ENCODE data around the gene LRRC19.

The LRRC19 gene

DNA sequence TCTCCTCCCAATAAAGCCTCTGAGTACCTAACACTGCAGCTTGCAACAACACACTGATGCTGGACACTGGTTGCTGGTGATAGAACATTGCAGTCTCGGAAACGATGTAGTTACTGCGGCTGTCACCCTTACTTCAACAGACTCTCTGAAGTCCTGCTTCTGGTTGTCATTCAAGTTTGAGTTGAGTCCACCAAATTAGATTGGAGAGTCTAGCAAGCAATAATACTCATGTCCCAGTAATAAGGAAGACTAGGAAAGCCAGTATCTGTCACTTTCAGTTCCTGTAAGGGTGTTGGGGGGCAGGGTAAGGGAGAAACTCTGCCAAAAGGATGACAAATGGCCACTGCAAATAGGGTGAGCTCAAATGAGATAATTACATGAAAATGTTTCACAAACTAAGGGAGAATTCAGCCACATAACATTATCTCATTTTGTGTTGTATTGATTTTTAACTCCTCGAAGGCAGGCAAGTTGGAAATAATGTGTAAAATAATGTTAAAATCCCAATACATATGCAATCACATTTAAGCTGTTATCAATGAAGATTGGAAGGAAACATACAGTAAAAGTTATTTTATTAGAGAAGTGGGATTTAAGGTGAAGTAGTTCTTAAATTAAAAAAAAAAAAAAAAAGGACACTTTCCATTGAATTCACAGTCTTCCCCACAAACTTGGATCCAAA, 50.1 kb downstream of the LRRC19 start:
- no peak for FAIRE-seq

GRCh38 chr9:26954050-26954508, 51.4 kb downstream of the LRRC19 start:
- FAIRE-seq, result no peak

DNA sequence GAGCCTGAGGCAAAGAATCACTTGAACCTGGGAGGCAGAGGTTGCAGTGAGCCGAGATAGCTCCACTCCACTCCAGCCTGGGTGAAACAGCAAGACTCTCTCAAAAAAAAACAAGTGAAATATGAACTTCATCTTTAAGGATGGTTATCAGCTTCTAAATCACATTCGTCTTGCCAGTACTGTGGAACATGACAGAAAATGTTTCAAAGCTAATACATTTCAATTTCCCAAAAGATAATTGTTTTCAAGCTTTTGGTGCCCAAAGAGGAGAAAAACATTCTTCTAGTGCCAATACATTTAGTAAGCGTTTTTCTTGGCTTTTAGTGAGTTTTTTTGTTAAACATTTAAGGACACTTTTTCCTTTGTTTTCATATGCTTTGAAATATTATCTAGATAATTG, 53.7 kb downstream of the LRRC19 start:
- FAIRE-seq, result no peak

- FAIRE-seq, result no peak
Measured at GRCh38 chr9:26950521-26950920, 55.0 kb downstream of the LRRC19 start.

DNA sequence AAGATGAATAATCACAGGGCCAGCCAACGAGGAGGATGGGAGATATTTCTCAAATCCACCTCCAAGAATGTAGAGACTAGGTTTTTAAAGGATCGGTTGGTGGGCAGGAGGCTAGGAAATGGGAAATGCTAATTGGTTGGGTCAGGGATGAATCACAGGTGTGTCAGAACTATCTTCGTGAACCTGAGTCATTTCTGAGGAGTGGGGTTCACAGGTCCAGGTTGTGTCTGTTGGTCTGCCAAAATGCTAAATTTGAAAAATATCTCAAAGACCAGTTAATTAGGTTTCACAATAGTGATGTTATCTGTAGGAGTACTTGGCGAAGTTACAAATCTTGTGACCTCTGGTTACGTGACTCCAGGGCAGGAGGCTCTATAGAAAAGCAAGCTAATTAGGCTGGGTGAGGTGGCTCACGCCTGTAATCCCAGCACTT, 55.8 kb downstream of the LRRC19 start:
- FAIRE-seq, result no peak

DNA sequence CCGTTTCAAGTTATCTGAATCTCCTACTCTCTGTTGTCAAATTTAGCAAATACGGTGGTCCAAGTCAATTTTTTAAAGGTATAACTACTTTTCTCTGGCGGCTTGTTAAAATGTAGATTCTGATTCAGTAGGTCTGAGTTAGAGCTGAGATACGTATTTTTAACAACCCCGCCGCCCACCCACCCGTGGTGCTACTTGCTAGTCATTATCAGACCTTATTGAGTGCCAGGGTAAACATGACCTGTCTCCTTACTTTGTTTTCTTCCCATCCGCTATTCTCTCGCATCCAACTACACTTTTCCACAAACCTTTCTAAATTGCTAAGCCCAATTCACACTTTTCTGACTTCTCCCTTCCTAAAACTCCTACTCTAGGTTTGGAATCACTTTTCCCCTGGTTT, 57.7 kb downstream of the LRRC19 start:
- FAIRE-seq, result no peak

GRCh38 chr9:26946753-26947727, 58.4 kb downstream of the LRRC19 start, which contains the start of gene PLAA:
PLAA (minus strand) TSS chr9:26947242; CDS start chr9:26947045, 197 bp downstream.
- FAIRE-seq, result no peak

DNA sequence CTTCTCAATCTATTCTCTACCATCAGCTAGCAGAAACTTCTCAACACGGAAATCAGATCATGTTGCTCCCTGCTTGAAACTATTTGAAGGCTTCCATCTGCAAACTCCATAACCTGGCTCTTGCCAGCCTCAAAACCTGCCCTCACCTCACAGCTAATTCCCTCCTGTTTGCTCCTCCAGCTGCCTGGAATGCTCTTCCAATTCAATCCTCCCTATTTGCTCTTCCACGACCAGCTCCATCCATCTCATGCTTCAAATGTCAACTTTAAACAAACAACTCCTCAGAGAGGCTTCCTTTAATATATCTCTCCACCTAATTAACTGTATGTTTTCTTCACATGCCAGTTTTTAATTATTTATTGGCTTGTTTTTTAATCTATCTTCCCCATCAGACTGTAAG, 59.9 kb downstream of the LRRC19 start:
- no peak for FAIRE-seq

Measured in colon (tissue), 2 donors.